Measurements from ENCODE around the gene APBB2.

- no peak for TF ChIP-seq POLR2A (IDR thresholded peaks at IDR 0.05)
- TF ChIP-seq CTCF (IDR thresholded peaks at IDR 0.05) = no peak
- TF ChIP-seq POLR2AphosphoS5 (IDR thresholded peaks at IDR 0.05) = no peak
These were observed 27.6 kb upstream of the APBB2 start for GRCh38 chr4:41241919-41242318.
